GM12873 (cell line): ENCODE measurements around the gene PAK6.

Experiments
- TF ChIP-seq, protein P1 (sequence below): IDR thresholded peaks from 2 replicates; pipeline ENCODE4 v1.5.1; 2012; ENCODE audit warnings: low read depth, mild to moderate bottlenecking, moderate library complexity, low read length, control low read depth; ENCODE audit not compliant: insufficient read depth; ENCODE audit errors: missing control alignments

Gene PAK6

DNA sequence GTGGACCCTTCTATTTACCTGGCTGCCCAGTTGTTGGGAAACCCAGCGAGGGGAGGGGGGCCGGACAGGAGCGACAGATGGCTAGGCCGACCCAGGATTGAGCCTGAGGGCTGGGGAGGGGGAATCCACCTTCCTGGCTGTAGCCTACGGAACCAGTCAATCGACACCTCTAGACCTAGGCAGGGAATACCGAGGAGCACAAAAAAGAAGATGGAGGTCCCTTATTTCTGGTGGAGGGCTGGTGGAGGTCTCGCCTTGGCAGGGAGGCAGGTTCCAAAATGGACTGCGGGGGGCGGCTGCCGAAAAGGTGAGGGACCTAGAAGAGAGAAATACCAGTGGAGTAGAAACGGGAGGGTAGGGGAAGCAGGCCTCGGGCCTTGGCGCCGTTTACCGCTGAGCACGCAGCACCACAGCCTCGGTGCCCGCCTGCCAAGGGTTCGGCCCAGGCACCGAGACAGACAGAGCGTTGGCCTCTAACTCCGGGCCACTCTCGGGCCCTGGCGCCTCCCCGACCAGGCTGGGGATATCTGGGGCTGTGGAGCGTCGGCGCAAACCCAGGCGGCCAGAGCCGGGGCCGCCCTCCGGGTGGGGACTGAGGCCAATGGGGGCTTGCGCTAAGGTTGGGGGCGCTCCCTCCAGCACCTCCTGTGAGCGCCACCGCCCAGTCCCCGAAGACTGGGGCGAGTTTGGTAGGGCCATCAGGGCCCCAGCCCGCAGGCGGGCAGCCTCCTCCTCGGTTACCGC lies 42.4 kb downstream of the PAK6 start:
- TF ChIP-seq, protein P1, sequence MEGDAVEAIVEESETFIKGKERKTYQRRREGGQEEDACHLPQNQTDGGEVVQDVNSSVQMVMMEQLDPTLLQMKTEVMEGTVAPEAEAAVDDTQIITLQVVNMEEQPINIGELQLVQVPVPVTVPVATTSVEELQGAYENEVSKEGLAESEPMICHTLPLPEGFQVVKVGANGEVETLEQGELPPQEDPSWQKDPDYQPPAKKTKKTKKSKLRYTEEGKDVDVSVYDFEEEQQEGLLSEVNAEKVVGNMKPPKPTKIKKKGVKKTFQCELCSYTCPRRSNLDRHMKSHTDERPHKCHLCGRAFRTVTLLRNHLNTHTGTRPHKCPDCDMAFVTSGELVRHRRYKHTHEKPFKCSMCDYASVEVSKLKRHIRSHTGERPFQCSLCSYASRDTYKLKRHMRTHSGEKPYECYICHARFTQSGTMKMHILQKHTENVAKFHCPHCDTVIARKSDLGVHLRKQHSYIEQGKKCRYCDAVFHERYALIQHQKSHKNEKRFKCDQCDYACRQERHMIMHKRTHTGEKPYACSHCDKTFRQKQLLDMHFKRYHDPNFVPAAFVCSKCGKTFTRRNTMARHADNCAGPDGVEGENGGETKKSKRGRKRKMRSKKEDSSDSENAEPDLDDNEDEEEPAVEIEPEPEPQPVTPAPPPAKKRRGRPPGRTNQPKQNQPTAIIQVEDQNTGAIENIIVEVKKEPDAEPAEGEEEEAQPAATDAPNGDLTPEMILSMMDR: no peak

DNA sequence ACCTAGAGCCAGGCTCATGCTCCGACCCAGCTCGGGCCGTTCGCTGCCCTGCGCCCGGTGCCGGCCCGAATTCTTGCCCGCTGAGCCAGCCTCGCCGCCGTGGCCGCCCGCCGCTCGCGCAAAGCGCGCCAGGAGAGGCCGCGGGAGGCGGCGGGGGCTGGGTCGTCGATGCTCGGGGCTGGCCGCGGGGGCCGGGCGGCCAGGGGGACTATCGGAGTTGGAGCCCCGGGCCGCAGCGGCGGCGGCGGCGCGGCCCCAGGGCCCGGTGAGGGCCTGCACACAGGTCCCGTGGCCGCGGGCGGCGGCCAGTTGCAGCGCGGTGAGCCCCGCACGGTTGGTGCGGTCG lies 42.9 kb downstream of the PAK6 start:
- TF ChIP-seq, protein P1: no peak

DNA sequence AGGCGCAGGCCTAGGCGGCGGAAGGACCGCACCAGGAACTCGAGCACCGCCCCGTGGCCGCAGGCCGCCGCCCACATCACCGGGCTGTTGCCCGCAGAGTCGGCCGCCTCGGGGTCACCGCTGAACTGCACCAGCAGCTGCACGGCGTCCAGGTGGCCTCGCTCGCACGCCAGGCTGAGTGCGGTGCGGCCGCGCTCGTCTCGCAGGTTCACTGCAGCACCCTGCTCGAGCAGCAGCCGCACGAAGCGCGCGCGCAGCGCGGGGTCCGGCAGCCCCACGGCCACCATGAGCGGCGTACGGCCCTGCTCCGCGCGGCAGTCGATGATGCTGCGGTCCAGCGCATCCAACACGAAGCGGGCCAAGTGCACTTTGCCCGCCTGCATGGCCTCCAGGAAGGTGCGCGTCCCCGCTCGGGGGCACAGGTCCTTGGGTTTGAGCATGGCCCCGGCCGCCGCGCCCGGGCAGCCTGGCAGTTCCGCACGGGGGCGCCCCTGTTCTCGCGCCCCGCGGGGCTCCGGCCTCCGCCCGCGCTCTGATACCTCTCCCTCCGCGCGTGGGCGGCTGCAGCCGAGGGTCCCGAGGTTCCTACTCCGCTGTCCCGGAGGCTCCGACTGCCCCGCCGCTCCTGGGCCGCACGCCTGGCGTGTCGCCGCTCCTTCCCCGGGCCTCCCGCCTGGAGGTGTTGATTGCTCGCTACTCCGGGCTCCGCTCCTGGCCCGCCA lies 43.4 kb downstream of the PAK6 start:
- TF ChIP-seq, protein P1: peak; percentile 54

DNA sequence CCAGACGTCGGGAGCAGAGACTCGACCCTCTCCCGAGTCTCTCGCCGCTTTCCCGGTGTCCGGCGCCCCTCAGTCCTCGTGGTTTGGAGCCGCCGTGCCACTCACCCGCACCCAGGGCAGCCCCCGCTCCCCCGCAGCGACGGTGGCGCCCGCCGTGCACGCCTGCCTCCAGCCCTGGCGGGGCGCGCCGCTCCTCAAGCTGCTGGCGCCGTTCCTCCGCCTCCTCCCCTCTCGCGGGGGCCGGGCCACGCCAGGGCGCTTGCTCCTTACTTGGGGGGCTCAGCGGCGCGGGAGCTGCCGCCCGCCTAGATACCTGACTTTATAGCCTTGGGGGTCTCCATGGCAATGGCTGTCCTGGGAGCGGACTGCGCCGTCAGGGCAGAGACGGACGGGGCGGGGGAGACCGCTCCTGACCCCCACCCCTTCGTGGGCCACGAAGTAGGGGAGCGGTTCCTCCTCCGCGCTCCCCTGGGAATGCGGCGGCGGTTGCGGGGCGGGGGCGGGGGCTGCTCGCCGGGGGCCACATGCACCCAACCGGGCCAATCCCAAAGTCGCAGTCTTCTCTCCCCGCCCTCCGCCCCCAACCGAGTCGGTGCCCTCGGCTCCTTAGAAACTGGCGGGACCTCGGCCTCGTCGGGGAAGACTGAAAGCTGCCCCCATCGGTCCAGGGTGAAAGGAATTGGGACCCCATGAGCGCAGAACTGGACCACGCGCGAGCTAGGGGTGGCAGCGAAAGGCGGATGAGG lies 44.2 kb downstream of the PAK6 start, which contains the start of gene ANKRD63:
TSS of gene ANKRD63 (minus strand) at position 196 of the 746 bp plus-strand sequence. CDS start 478 bp downstream, outside the sequence.
- TF ChIP-seq, protein P1: no peak

DNA sequence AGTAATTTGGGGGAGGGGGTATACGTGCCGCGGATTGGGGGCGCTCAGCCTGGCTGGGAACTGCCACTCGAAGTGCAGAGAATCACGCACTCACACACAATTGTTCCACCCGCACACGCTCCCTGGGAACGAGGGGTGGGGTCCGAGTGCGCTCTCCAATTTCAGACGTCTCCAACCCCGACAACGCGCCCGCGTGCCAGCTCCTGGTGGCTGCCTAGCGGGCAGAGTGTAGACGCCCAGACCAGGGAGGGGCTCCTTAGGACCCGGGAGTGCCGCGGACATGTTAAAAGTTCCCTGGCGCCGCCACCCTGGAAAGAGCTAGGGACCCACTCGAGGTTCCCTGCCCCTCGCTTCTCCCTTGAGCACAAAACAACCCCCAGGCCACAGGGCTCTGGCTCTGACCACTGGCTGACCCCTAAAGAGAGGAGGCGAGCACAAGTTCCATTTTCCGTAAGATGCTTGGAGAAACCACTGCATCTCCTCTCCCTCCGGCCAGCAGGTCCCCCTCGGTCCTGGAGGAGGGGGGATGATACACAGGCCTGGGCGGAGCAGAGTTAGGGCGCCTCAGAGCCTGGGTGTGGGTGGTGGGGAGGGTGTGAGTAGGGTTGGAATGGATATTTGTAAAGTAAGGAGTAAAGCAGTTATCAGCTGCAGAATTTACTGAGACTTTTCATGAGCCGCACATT lies 44.9 kb downstream of the PAK6 start:
- TF ChIP-seq, protein P1: no peak

DNA sequence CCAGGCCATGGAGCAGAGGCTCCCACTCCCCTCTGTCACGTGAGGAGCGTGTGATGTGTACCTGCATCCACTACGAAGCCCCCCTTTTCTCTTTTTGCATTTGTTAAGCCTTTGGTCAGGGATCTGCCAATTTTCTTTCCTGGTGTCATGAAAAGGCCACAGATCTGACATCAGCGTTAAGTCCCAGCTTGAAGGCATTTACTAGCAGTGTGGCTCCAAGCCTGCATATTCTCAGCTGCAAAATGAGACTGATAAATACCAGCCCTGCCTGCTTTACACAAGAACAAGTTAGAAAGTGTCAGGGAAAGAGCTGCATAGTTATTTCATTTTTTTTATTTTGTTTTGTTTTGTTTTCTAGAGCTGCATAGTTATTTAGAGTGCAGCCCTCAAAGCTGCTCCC lies 46.3 kb downstream of the PAK6 start:
- TF ChIP-seq, protein P1: no peak
